ENCODE results near the gene ZYX. TPM values are rescaled to one million over a fixed set of nuclear protein-coding genes. Genes with fewer than 3 reads are reported as not detected.

The ZYX gene
- total RNA-seq, 1 experiment from 2014 or later = 237 TPM

- Mint-ChIP-seq H3K36me3 (ENCODE audit: insufficient read depth in 1 of 3, low read depth in 3 of 3) (no peaks in the 10 kb centered on the region; a peak in 1 of 7 replicates), H3K4me1 (peaks cover 16 to 19% of the 10 kb centered on the region in 2 experiments), H3K27me3 (ENCODE audit: low read depth) (peaks cover 30% of the 10 kb centered on the region), H3K9me3 (no peaks in the 10 kb centered on the region), H3K27ac (no peak overlapping the region), H3K4me3 (peak overlapping the region; percentile 55 to 76; a peak in 4 of 5 replicates)
- no peaks in the 10 kb centered on the region for H3K23me2 ChIP-seq (ENCODE audit: insufficient read length, low read depth, low read length, poor library complexity, severe bottlenecking)
- no peak overlapping the region for H3K9ac ChIP-seq (ENCODE audit: extremely low read depth, insufficient read length, low read length)
- H2BK5ac ChIP-seq (ENCODE audit: insufficient read length, low read length) = no peak overlapping the region
- H3K27me3 ChIP-seq (ENCODE audit: insufficient read depth, low read length) = no peaks in the 10 kb centered on the region
- TF ChIP-seq CTCF (conservative IDR thresholded peaks at IDR 0.05) = 0 out of 3 replicates have a peak, but pooled peaks have one; percentile 23
- H2BK120ac ChIP-seq (ENCODE audit: low read depth, low read length, poor library complexity, severe bottlenecking) = no peak overlapping the region
- no peak overlapping the region for H4K5ac ChIP-seq (ENCODE audit: insufficient read length, low read depth, low read length)
- H3K79me2 ChIP-seq (ENCODE audit: insufficient read depth, low read length) = no peaks in the 10 kb centered on the region
- no CpG with 5 or more reads among the region's 4 CpGs for WGBS (ENCODE audit: extremely low coverage, insufficient read length, low lambda C conversion rate)
- peak overlapping the region; percentile 54 for H3K4me2 ChIP-seq (ENCODE audit: insufficient read depth, insufficient read length, low read length)
- H4K20me1 ChIP-seq (ENCODE audit: control insufficient read depth, insufficient read depth, insufficient read length) = no peaks in the 10 kb centered on the region
- no peak overlapping the region for H4K91ac ChIP-seq (ENCODE audit: insufficient read length, low read depth, low read length)
- no peak overlapping the region for H3K18ac ChIP-seq (ENCODE audit: insufficient read length, low read depth, low read length)
- H2BK15ac ChIP-seq (ENCODE audit: low read depth, low read length) = no peak overlapping the region
- H2BK12ac ChIP-seq (ENCODE audit: insufficient read length, low read depth, low read length) = no peak overlapping the region
- H2AFZ ChIP-seq (ENCODE audit: low read length) = no peak overlapping the region
- no peak overlapping the region for H2BK20ac ChIP-seq (ENCODE audit: low read depth, low read length, poor library complexity, severe bottlenecking)
- H3K4ac ChIP-seq (ENCODE audit: low read depth, low read length) = no peak overlapping the region
- no peak overlapping the region for H3K27ac ChIP-seq (ENCODE audit: insufficient read length, low read depth, low read length)
- no peaks in the 10 kb centered on the region; the same call in 1 of the 2 replicates for H3K4me1 ChIP-seq (ENCODE audit: insufficient read depth, low read length)
- no peak overlapping the region for H3K14ac ChIP-seq (ENCODE audit: insufficient read depth, low read length)
- no peak overlapping the region for H2AK5ac ChIP-seq (ENCODE audit: insufficient read length, low read length)
- H3T11ph ChIP-seq (ENCODE audit: low read length) = no peak overlapping the region
- no peaks in the 10 kb centered on the region for H3K9me3 ChIP-seq (ENCODE audit: control insufficient read depth, low read depth, low read length)
- no peak overlapping the region for H3K23ac ChIP-seq (ENCODE audit: insufficient read length, low read depth, low read length)
- no peak overlapping the region for H3K56ac ChIP-seq (ENCODE audit: insufficient read length, low read depth, low read length)
- H3K79me1 ChIP-seq (ENCODE audit: insufficient read depth, low read depth, low read length, poor library complexity, severe bottlenecking) = no peaks in the 10 kb centered on the region
- no peak overlapping the region for H4K8ac ChIP-seq (replicated peaks; ENCODE audit: insufficient read length, low read depth, low read length)
- DNase-seq = no peak
Measured at GRCh38 chr7:143346018-143346417, 35.1 kb upstream of the ZYX start.
